IMR-90 (cell line): ENCODE results near the gene CYP24A1. TPM values are rescaled to one million over a fixed set of nuclear protein-coding genes. Genes with fewer than 3 reads are reported as not detected.

Source experiments
- ATAC-seq: fragments of 200-7000 bp; cut with Tn5 transposase; 2 replicates; pipeline ENCODE4 v1.9.1; 2020; ENCODE audit warnings: low read depth, mild to moderate bottlenecking, moderate library complexity
- BruUV-seq: library from RNA; stranded (reverse); fragments of 400-500 nt; replicated peaks from 2 replicates; lab custom pipeline; 2021; lab: Mats Ljungman, UMichigan
- CTCF ChIA-PET: fragments of 300-600 bp; formaldehyde crosslinking; extraction: SDS; loops from one replicate; lab custom pipeline; 2021; ENCODE audit warnings: antibody characterized with exemption; lab: Yijun Ruan, JAX
- POLR2A ChIA-PET: fragments of 300-600 bp; sonication (Branson Sonifier 250); formaldehyde crosslinking; loops from one replicate; lab custom pipeline; 2022; ENCODE audit warnings: antibody characterized with exemption; ENCODE audit not compliant: unreplicated experiment; lab: Charles Lee
- DNase-seq: peaks from one replicate; pipeline ENCODE4 v3.0.0; 2013
- H2AFZ ChIP-seq: replicated peaks from 2 replicates; pipeline ENCODE3; 2013; ENCODE audit warnings: low read length, mild to moderate bottlenecking; ENCODE audit not compliant: poor library complexity
- H2AK5ac ChIP-seq: 2 replicates; pipeline ENCODE4 v1.6.1; 2013; ENCODE audit warnings: low read depth, low read length, inconsistent platforms
- H2AK9ac ChIP-seq: replicated peaks from 2 replicates; pipeline ENCODE3; 2013; ENCODE audit warnings: mild to moderate bottlenecking, low read depth, low read length, moderate library complexity; ENCODE audit not compliant: poor library complexity
- H2BK120ac ChIP-seq: 2 replicates; pipeline ENCODE4 v1.6.1; 2013; ENCODE audit warnings: low read depth, low read length, inconsistent platforms
- H2BK15ac ChIP-seq: 3 replicates; pipeline ENCODE4 v1.6.1; 2013; ENCODE audit warnings: low read depth, low read length, inconsistent platforms
- H2BK20ac ChIP-seq: 2 replicates; pipeline ENCODE4 v1.6.1; 2013; ENCODE audit warnings: low read depth, mild to moderate bottlenecking, inconsistent platforms, low read length, moderate library complexity
- H2BK5ac ChIP-seq: 2 replicates; pipeline ENCODE4 v1.6.1; 2013; ENCODE audit warnings: mild to moderate bottlenecking, low read depth, low read length, inconsistent platforms; ENCODE audit not compliant: poor library complexity, severe bottlenecking
- H3K14ac ChIP-seq: replicated peaks from 2 replicates; pipeline ENCODE4 v1.6.1; 2013; ENCODE audit warnings: low read depth, low read length, inconsistent platforms
- H3K18ac ChIP-seq: 2 replicates; pipeline ENCODE4 v1.6.1; 2013; ENCODE audit warnings: low read depth, low read length, control low read depth
- H3K23ac ChIP-seq: 2 replicates; pipeline ENCODE4 v1.6.1; 2013; ENCODE audit warnings: low read depth, low read length, inconsistent platforms
- H3K27ac ChIP-seq: 2 replicates; pipeline ENCODE4 v1.5.1; 2013; ENCODE audit warnings: mild to moderate bottlenecking, control low read depth, low read length; ENCODE audit not compliant: insufficient read depth
- H3K27me3 ChIP-seq: 2 replicates; pipeline ENCODE4 v1.6.1; 2013; ENCODE audit warnings: low read length; ENCODE audit not compliant: control insufficient read depth, insufficient read depth
- H3K36me3 ChIP-seq: 2 replicates; pipeline ENCODE4 v1.6.1; 2013; ENCODE audit warnings: low read length, mixed read lengths; ENCODE audit not compliant: control insufficient read depth, insufficient read depth
- H3K4ac ChIP-seq: 2 replicates; pipeline ENCODE4 v1.6.1; 2013; ENCODE audit warnings: low read depth, low read length, inconsistent platforms
- H3K4me1 ChIP-seq: 2 replicates; pipeline ENCODE4 v1.6.1; 2013; ENCODE audit warnings: low read length, mixed read lengths; ENCODE audit not compliant: control insufficient read depth, insufficient read depth
- H3K4me2 ChIP-seq: 2 replicates; pipeline ENCODE4 v1.6.1; 2013; ENCODE audit warnings: low read depth, mild to moderate bottlenecking, control low read depth, low read length, moderate library complexity
- H3K4me3 ChIP-seq: 2 replicates; pipeline ENCODE4 v1.5.1; 2013; ENCODE audit warnings: low read depth, mild to moderate bottlenecking, control low read depth, low read length, moderate library complexity; ENCODE audit not compliant: insufficient read depth
- H3K56ac ChIP-seq: 2 replicates; pipeline ENCODE4 v1.6.1; 2013; ENCODE audit warnings: low read length, inconsistent platforms; ENCODE audit not compliant: insufficient read depth; ENCODE audit errors: extremely low read depth
- H3K79me1 ChIP-seq, 2 experiments: 2 replicates each; pipeline ENCODE4 v1.6.1; 2013; ENCODE audit warnings: low read length in 2 of 2, inconsistent platforms in 1 of 2, low read depth in 1 of 2
- H3K9ac ChIP-seq: 2 replicates; pipeline ENCODE4 v1.6.1; 2013; ENCODE audit warnings: low read depth, low read length, control low read depth
- H3K9me1 ChIP-seq: 2 replicates; pipeline ENCODE4 v1.6.1; 2013; ENCODE audit warnings: low read length, inconsistent platforms; ENCODE audit not compliant: insufficient read depth
- H3K9me3 ChIP-seq: 2 replicates; pipeline ENCODE4 v1.6.1; 2013; ENCODE audit warnings: low read length; ENCODE audit not compliant: control insufficient read depth, insufficient read depth
- H4K20me1 ChIP-seq: 2 replicates; pipeline ENCODE4 v1.6.1; 2013; ENCODE audit warnings: low read length, inconsistent platforms; ENCODE audit not compliant: insufficient read depth
- H4K5ac ChIP-seq: 2 replicates; pipeline ENCODE4 v1.6.1; 2013; ENCODE audit warnings: mild to moderate bottlenecking, low read depth, low read length, control low read depth
- H4K8ac ChIP-seq, 2 experiments: 2 replicates each; pipeline ENCODE4 v1.6.1; 2013; ENCODE audit warnings: low read depth in 2 of 2, low read length in 2 of 2, control low read depth in 1 of 2, inconsistent platforms in 1 of 2
- H4K91ac ChIP-seq: 2 replicates; pipeline ENCODE4 v1.6.1; 2013; ENCODE audit warnings: low read depth, low read length, inconsistent platforms; ENCODE audit not compliant: insufficient read depth
- BHLHE40 ChIP-seq: fragments of 150-350 bp; IDR thresholded peaks from 2 replicates; pipeline ENCODE4 v1.6.1; 2016; ENCODE audit warnings: mild to moderate bottlenecking, low read depth, low read length
- CEBPB ChIP-seq: IDR thresholded peaks from 2 replicates; pipeline ENCODE4 v1.6.1; 2012; ENCODE audit warnings: low read depth, low read length, improper control_type of control experiment
- MAFK ChIP-seq: IDR thresholded peaks from 2 replicates; pipeline ENCODE4 v1.6.1; 2012; ENCODE audit warnings: low read depth, low read length, improper control_type of control experiment
- MXI1 ChIP-seq: IDR thresholded peaks from 2 replicates; pipeline ENCODE4 v1.6.1; 2012; ENCODE audit warnings: low read depth, mild to moderate bottlenecking, low read length, moderate library complexity, borderline replicate concordance
- RAD21 ChIP-seq: IDR thresholded peaks from 2 replicates; pipeline ENCODE4 v1.6.1; 2012; ENCODE audit warnings: low read length, improper control_type of control experiment
- RFX5 ChIP-seq: IDR thresholded peaks from 2 replicates; pipeline ENCODE4 v1.8.0; 2012; ENCODE audit warnings: low read depth, mild to moderate bottlenecking, low read length, moderate library complexity
- SMC3 ChIP-seq: fragments of 150-350 bp; IDR thresholded peaks from 2 replicates; pipeline ENCODE4 v1.6.1; 2016; ENCODE audit warnings: low read depth, mild to moderate bottlenecking, antibody characterized with exemption, low read length, moderate library complexity
- WGBS, 2 experiments: methylation state at CpG; one replicate each; pipeline versions ENCODE4 v1.1.5 to v1.1.7; 2013; ENCODE audit warnings: missing lambda C conversion rate in 2 of 2; ENCODE audit not compliant: insufficient read length in 1 of 2; ENCODE audit errors: extremely low coverage in 2 of 2; 5-methylcytosine and 5-hydroxymethylcytosine counted together
- dilution Hi-C: fragments of 300-500 bp; cut with HindIII; formaldehyde crosslinking; loops from one replicate; pipeline ENCODE4 v1.14.3; 2018; ENCODE audit warnings: low sequenced_read_pairs; ENCODE audit not compliant: unreplicated experiment
- in situ Hi-C: fragments of 300-500 bp; cut with MboI; formaldehyde crosslinking; loops from 3 replicates; pipeline ENCODE4 v1.14.3; 2019; ENCODE audit warnings: low sequenced_read_pairs, inconsistent platforms, mixed read lengths
- intact Hi-C: fragments of 100-400 bp; cut with micrococcal nuclease; formaldehyde crosslinking; loops from 2 replicates; pipeline ENCODE4 v1.10.0; 2022
- polyA plus RNA-seq, 3 experiments: library from polyadenylated mRNA; depleted of rRNA; stranded (reverse); fragments of >200 nt; gene quantifications; 2 replicates each; pipeline ENCODE4 v1.2.3, GENCODE V29; 2012; ENCODE audit warnings: low replicate concordance in 1 of 3
- total RNA-seq: library from RNA; depleted of rRNA; stranded (reverse); fragments of >200 nt; gene quantifications from 2 replicates; pipeline ENCODE4 v1.2.3, GENCODE V29; 2012
- TF ChIP-seq, protein P1 (sequence below): fragments of 150-350 bp; IDR thresholded peaks from 2 replicates; pipeline ENCODE4 v1.6.1; 2016; ENCODE audit warnings: low read depth, mild to moderate bottlenecking, low read length, moderate library complexity, borderline replicate concordance

The CYP24A1 gene
- total and polyA plus RNA-seq, 2 of the 4 experiments (the other 2 are of a cell fraction), result not detected

GRCh38 chr20:54172532-54172855, 1.3 kb downstream of the CYP24A1 start (continued):
- TF ChIP-seq RFX5, result no peak
- TF ChIP-seq SMC3, result no peak

DNA sequence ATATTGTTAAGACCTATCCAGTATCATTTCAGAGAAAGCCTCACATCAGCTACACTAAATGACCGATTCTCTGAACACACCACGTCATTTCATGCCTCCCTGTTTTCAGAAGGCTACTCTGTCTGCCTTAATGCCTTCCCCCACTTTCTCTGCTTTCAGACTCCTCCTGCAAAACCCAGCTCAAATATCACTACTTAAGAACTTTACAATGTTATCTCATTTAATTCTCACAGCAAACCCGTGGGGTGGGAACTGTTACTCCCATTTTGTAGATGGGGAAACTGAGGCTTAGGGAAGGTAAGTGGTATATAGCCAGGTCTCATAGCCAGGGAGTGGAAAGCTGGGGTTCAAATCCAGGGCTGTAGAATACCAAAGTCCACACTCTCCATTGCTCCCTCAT, 2.8 kb downstream of the CYP24A1 start:
- intact Hi-C loops, result no loop called here

More for the DNA sequence above, 2.8 kb downstream of the CYP24A1 start:
- no peak overlapping the region for H2BK15ac ChIP-seq
- no peak overlapping the region for H2BK120ac ChIP-seq
- ATAC-seq, result no peak
- H3K18ac ChIP-seq, result no peak overlapping the region
- no peaks in the 10 kb centered on the region for H3K9me1 ChIP-seq
- no peak overlapping the region for H2BK20ac ChIP-seq
- no peaks in the 10 kb centered on the region; the same call in 1 of the 2 replicates for H3K4me1 ChIP-seq
- no peak overlapping the region for H3K14ac ChIP-seq
- no peak overlapping the region for H3K4me2 ChIP-seq
- H4K20me1 ChIP-seq, result no peaks in the 10 kb centered on the region; the same call in 1 of the 2 replicates
- H2AK5ac ChIP-seq, result no peak overlapping the region
- H4K5ac ChIP-seq, result no peak overlapping the region
- CTCF ChIA-PET, result interaction anchor here (1.1 to 1.4 kb wide), 2 partner anchors 8 to 29 kb away, joined by 4 to 5 read pairs; no protein-coding TSS in a partner anchor
- no peak overlapping the region for H3K27ac ChIP-seq
- TF ChIP-seq, protein P1, sequence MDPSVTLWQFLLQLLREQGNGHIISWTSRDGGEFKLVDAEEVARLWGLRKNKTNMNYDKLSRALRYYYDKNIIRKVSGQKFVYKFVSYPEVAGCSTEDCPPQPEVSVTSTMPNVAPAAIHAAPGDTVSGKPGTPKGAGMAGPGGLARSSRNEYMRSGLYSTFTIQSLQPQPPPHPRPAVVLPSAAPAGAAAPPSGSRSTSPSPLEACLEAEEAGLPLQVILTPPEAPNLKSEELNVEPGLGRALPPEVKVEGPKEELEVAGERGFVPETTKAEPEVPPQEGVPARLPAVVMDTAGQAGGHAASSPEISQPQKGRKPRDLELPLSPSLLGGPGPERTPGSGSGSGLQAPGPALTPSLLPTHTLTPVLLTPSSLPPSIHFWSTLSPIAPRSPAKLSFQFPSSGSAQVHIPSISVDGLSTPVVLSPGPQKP, result no peak
- TF ChIP-seq SMC3 (no peak), RAD21 (no peak), CEBPB (no peak), MAFK (no peak), BHLHE40 (no peak), MXI1 (no peak)
- no peak overlapping the region for H3K56ac ChIP-seq
- dilution Hi-C loops, result no loop called here
- H4K91ac ChIP-seq, result no peak overlapping the region
- no peak overlapping the region for H2AK9ac ChIP-seq
- DNase-seq, result no peak
- H3K36me3 ChIP-seq, result no peaks in the 10 kb centered on the region
- H3K9me3 ChIP-seq, result no peaks in the 10 kb centered on the region
- H3K79me1 ChIP-seq, result no peaks in the 10 kb centered on the region
- in situ Hi-C loops, result no loop called here
- BruUV-seq, result no TSS peak
- no peak overlapping the region for H3K4ac ChIP-seq
- H3K9ac ChIP-seq, result no peak overlapping the region
- no peak overlapping the region for H2BK5ac ChIP-seq
- no peak overlapping the region for H4K8ac ChIP-seq
- POLR2A ChIA-PET, result no interaction called here
- H2AFZ ChIP-seq, result no peak overlapping the region
- H3K4me3 ChIP-seq, result no peak overlapping the region
- no peak overlapping the region for H3K23ac ChIP-seq
- 42% methylated on average over 2 of the region's 3 CpGs; no CpG with 5 or more reads in 1 of the 2 experiments for WGBS, 2 experiments
- peaks cover 63% of the 10 kb centered on the region for H3K27me3 ChIP-seq
